ENCODE results near the gene ZNF217. TPM values are rescaled to one million over a fixed set of nuclear protein-coding genes. Genes with fewer than 3 reads are reported as not detected.

The ZNF217 gene
- total and polyA plus RNA-seq, 2 donors (not counting 3 experiments of a cell fraction or from before 2014, with no cell fraction given): 5.8 to 31.7 TPM

GRCh38 chr20:53582574-53583351 is 10.9 kb downstream of the ZNF217 start:
- no peaks in the 10 kb centered on the region for H3K9me1 ChIP-seq (replicated peaks; ENCODE audit: control insufficient read depth, extremely low read depth, insufficient read depth, low read length)
- dilution Hi-C loops (cut with MboI; ENCODE audit: extremely low pct_ligation_motif_present, low sequenced_read_pairs): loop anchor here (25.0 kb wide), 1 partner anchor 355 kb away; no protein-coding TSS in a partner anchor
- no peak overlapping the region for H3K9ac ChIP-seq (replicated peaks; ENCODE audit: extremely low read depth, insufficient read depth, low read length)
- FAIRE-seq: no peak
- H3K27ac ChIP-seq (ENCODE audit: insufficient read depth, low read depth, low read length): peak overlapping the region; percentile 8
- intact Hi-C loops (cut with micrococcal nuclease): no loop called here
- peaks cover 80% of the 10 kb centered on the region for H3K79me2 ChIP-seq (ENCODE audit: control insufficient read depth, insufficient read depth, low read length)
- DNase-seq (ENCODE audit: low read depth, low spot score): peak; percentile 61
- peak overlapping the region; percentile 21 for H3K4me2 ChIP-seq (ENCODE audit: insufficient read depth, low read length)
- no peaks in the 10 kb centered on the region for H3K27me3 ChIP-seq (ENCODE audit: control insufficient read depth in 2 of 2, insufficient read depth in 2 of 2, low read length in 2 of 2)
- ChIA-PET CTCF (interaction anchor here (0.7 to 2.4 kb wide), 7 partner anchors 11 to 357 kb away, joined by 3 to 18 read pairs (median 4); partner anchors contain the start of gene ZNF217), POLR2A (no interaction called here)
- H3K4me3 ChIP-seq (replicated peaks in 1 of 3; ENCODE audit: insufficient read depth in 1 of 3, low read depth in 1 of 3, low read length in 3 of 3): no peak overlapping the region
- H2AFZ ChIP-seq (ENCODE audit: low read depth, low read length): no peak overlapping the region
- no peaks in the 10 kb centered on the region for H4K20me1 ChIP-seq (replicated peaks; ENCODE audit: control insufficient read depth, extremely low read depth, insufficient read depth, low read length)
- H3K36me3 ChIP-seq (ENCODE audit: control insufficient read depth in 2 of 2, extremely low read depth in 1 of 2, insufficient read depth in 2 of 2, low read length in 2 of 2): peaks cover 14 to 15% of the 10 kb centered on the region in 2 experiments
- BruUV-seq (replicated peaks): no TSS peak
- TF ChIP-seq CTCF (IDR thresholded peaks at IDR 0.05; ENCODE audit: extremely low read depth in 1 of 2, insufficient read depth in 1 of 2, low read depth in 1 of 2, low read length in 2 of 2) (no peak), JUN (IDR thresholded peaks at IDR 0.05; ENCODE audit: borderline replicate concordance, insufficient read depth, insufficient read length, low read depth) (peak; percentile 15), POLR2AphosphoS5 (IDR thresholded peaks at IDR 0.05; ENCODE audit: insufficient read depth, low read depth, low read length) (no peak), MYC (IDR thresholded peaks at IDR 0.05; ENCODE audit: low read depth, low read length) (no peak), EZH2 (IDR thresholded peaks at IDR 0.05; ENCODE audit: borderline replicate concordance, low read depth, low read length, severe bottlenecking) (no peak), POLR2A (IDR thresholded peaks at IDR 0.05; ENCODE audit: low read depth, low read length) (no peak), MAX (IDR thresholded peaks at IDR 0.05; ENCODE audit: insufficient read depth, insufficient read length) (no peak), GATA2 (IDR thresholded peaks at IDR 0.05; ENCODE audit: insufficient read depth, insufficient read length, low read depth, low read length) (no peak), FOS (IDR thresholded peaks at IDR 0.05; ENCODE audit: borderline replicate concordance, insufficient read depth, low read length) (peak; percentile 18)
- peaks cover 24% of the 10 kb centered on the region for H3K4me1 ChIP-seq (ENCODE audit: control insufficient read depth, extremely low read depth, insufficient read depth, low read length)
- no peaks in the 10 kb centered on the region for H3K9me3 ChIP-seq (replicated peaks; ENCODE audit: control insufficient read depth, insufficient read depth, low read length)

All from endothelial cell of umbilical vein (primary cell).